Measurements from ENCODE around the gene SS18.

GRCh38 chr18:26121476-26121875 is 31.1 kb upstream of the SS18 start:
- TF ChIP-seq TCF4 (CRISPR knock-in tag; IDR thresholded peaks at IDR 0.05; ENCODE audit: borderline replicate concordance): no peak
- TF ChIP-seq POU6F1 (CRISPR knock-in tag; IDR thresholded peaks at IDR 0.05; ENCODE audit: borderline replicate concordance, low read depth): no peak
- no peak for TF ChIP-seq ZC3H10 (CRISPR knock-in tag; IDR thresholded peaks at IDR 0.05)
- no peak for TF ChIP-seq ISL1 (CRISPR knock-in tag; IDR thresholded peaks at IDR 0.05)
- TF ChIP-seq, protein P1, sequence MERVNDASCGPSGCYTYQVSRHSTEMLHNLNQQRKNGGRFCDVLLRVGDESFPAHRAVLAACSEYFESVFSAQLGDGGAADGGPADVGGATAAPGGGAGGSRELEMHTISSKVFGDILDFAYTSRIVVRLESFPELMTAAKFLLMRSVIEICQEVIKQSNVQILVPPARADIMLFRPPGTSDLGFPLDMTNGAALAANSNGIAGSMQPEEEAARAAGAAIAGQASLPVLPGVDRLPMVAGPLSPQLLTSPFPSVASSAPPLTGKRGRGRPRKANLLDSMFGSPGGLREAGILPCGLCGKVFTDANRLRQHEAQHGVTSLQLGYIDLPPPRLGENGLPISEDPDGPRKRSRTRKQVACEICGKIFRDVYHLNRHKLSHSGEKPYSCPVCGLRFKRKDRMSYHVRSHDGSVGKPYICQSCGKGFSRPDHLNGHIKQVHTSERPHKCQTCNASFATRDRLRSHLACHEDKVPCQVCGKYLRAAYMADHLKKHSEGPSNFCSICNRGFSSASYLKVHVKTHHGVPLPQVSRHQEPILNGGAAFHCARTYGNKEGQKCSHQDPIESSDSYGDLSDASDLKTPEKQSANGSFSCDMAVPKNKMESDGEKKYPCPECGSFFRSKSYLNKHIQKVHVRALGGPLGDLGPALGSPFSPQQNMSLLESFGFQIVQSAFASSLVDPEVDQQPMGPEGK (CRISPR knock-in tag; IDR thresholded peaks at IDR 0.05; ENCODE audit: borderline replicate concordance): no peak
- no peak for TF ChIP-seq GLIS3 (CRISPR knock-in tag; IDR thresholded peaks at IDR 0.05)
- TF ChIP-seq ZNF565 (CRISPR knock-in tag; conservative IDR thresholded peaks at IDR 0.05; ENCODE audit: low read depth): no peak
- no peak for TF ChIP-seq TOX (CRISPR knock-in tag; IDR thresholded peaks at IDR 0.05; ENCODE audit: borderline replicate concordance)
- TF ChIP-seq RARB (CRISPR knock-in tag; IDR thresholded peaks at IDR 0.05): no peak
- no peak for TF ChIP-seq BACH2 (CRISPR knock-in tag; IDR thresholded peaks at IDR 0.05; ENCODE audit: borderline replicate concordance)
- no peak for TF ChIP-seq CREB5 (CRISPR knock-in tag; IDR thresholded peaks at IDR 0.05; ENCODE audit: low read depth)
- TF ChIP-seq ZFP3 (CRISPR knock-in tag; IDR thresholded peaks at IDR 0.05): no peak

All from SK-N-SH treated with all-trans-retinoic acid at 6 μM for 48 hours (cell line).